ENCODE measurements around the gene WBP1.

DNA sequence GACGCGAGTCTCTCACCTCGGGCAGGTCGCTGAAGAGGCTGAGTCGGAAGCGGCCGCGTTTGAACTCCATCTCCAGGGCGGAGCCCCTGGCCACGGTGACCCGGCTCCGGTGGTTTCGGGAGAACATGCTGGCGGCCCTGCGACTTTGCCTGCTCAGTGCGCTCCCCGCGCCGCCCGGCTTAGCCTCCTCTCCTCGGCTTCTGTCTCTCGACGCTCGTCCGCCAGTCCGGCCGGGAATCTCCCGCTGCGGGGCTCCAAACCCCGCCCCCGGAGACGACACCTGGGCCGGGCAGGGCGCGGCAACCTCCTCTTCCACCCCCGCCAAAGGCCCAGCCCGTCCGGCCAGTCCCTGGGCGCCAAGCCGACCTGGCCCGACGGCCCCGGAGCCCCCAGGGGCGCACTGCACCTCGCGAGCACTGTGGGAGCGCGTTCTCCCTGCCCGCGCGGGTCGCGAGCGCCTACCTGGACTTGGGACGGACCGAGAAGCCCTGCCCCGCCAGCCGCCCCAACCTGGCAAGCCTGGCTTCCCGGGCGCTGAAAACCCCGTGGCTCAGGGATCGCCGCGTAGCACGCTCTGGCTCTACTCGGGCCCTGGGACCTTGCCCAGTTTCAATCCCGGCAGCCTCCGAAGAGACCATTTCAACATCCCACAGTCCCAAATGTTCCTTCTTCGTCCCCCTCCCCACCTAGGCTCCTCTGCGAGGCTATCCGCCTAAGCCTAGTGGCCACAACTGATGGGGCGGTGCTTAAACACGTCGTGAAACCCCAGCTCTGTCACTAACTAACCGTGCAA lies 16.4 kb upstream of the WBP1 start, which contains the start of gene RTKN:
- no peak for TF ChIP-seq POLR2A (IDR thresholded peaks at IDR 0.05)
- TF ChIP-seq, protein P1, sequence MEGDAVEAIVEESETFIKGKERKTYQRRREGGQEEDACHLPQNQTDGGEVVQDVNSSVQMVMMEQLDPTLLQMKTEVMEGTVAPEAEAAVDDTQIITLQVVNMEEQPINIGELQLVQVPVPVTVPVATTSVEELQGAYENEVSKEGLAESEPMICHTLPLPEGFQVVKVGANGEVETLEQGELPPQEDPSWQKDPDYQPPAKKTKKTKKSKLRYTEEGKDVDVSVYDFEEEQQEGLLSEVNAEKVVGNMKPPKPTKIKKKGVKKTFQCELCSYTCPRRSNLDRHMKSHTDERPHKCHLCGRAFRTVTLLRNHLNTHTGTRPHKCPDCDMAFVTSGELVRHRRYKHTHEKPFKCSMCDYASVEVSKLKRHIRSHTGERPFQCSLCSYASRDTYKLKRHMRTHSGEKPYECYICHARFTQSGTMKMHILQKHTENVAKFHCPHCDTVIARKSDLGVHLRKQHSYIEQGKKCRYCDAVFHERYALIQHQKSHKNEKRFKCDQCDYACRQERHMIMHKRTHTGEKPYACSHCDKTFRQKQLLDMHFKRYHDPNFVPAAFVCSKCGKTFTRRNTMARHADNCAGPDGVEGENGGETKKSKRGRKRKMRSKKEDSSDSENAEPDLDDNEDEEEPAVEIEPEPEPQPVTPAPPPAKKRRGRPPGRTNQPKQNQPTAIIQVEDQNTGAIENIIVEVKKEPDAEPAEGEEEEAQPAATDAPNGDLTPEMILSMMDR (IDR thresholded peaks at IDR 0.05 in 4 of 5, conservative IDR thresholded peaks at IDR 0.05 in 1 of 5) = no peak

All from gastrocnemius medialis (tissue), 4 donors.